Measurements from ENCODE around the gene OPCML.

Gene OPCML

DNA sequence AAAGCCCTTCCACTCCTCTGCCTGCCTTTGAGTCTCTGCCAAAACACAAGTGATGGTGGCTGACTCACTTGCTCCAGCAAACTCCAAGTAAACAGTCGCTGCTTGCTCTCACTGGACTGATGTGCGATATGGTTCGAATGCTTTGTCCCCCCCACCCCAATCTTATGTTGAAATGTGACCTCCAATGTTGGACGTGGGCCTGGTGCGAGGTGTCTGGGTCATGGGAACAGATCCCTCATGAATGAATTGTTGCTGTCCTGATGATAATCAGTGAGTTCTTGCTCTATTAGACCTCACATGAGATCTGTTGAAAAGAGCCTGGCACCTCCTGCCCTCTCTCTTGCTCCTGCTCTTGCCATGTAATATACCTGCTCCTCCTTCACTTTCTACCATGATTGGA is 747.9 kb downstream of the OPCML start:
- no peak for ATAC-seq (ENCODE audit: low read depth)
- H3K27ac ChIP-seq (ENCODE audit: poor library complexity, severe bottlenecking): no peak overlapping the region
- no peaks in the 10 kb centered on the region for H3K4me1 ChIP-seq (ENCODE audit: insufficient read depth, poor library complexity, severe bottlenecking)
- no peak for DNase-seq (ENCODE audit: low spot score)
- no peak overlapping the region for H3K4me3 ChIP-seq (ENCODE audit: severe bottlenecking)
- H3K27me3 ChIP-seq (ENCODE audit: insufficient read depth, poor library complexity, severe bottlenecking): peaks cover 2% of the 10 kb centered on the region
- TF ChIP-seq CTCF (IDR thresholded peaks at IDR 0.05; ENCODE audit: poor library complexity, severe bottlenecking): no peak
- H3K9me3 ChIP-seq (ENCODE audit: severe bottlenecking): no peaks in the 10 kb centered on the region
- no peaks in the 10 kb centered on the region for H3K36me3 ChIP-seq (ENCODE audit: low read depth)

DNA sequence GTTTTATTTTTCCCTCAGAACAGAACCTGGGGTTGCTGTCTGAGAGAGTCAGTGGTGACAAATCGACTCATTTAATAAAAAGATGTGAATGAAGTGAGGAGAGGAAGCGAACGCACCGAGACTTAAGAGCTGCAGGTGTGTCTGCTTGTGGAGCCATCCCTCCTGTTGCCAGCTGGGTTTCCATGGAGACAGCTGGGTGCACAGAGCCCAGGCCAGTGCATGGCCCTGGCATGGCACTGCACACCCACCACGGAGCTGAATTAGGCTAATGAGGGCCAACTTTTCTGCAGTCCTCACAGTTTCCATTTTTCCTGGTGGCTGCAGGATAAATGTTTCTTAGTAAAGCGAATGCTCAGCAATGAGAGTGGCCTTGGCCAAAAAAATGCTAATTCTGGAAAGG is 750.2 kb downstream of the OPCML start:
- Histone ChIP-seq H3K27me3 (ENCODE audit: insufficient read depth, poor library complexity, severe bottlenecking) (no peaks in the 10 kb centered on the region), H3K36me3 (ENCODE audit: low read depth) (no peaks in the 10 kb centered on the region), H3K27ac (ENCODE audit: poor library complexity, severe bottlenecking) (no peak overlapping the region), H3K9me3 (ENCODE audit: severe bottlenecking) (no peaks in the 10 kb centered on the region), H3K4me1 (ENCODE audit: insufficient read depth, poor library complexity, severe bottlenecking) (no peaks in the 10 kb centered on the region), H3K4me3 (ENCODE audit: severe bottlenecking) (no peak overlapping the region)
- no peak for ATAC-seq (ENCODE audit: low read depth)
- DNase-seq (ENCODE audit: low spot score): no peak
- no peak for TF ChIP-seq CTCF (IDR thresholded peaks at IDR 0.05; ENCODE audit: poor library complexity, severe bottlenecking)

DNA sequence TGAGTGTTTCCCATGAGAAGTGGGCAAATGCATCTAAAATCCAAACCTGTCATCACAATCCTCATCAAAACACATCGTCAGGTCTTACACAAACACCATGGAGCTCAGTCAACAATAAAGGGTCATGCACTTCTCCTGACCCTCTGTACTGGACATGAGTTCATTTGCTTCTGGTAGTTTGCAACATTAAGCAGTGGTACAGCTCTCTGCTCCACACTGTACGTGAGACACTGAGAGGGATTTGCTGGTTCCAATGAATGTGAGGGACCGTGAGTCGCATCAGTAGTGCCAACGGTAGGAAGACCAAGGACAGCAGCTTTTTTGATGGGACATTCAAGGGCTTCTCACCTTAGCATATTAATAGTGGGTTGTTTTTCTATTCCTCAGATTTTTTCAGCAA is 752.3 kb downstream of the OPCML start:
- no peaks in the 10 kb centered on the region for H3K4me1 ChIP-seq (ENCODE audit: insufficient read depth, poor library complexity, severe bottlenecking)
- H3K27me3 ChIP-seq (ENCODE audit: insufficient read depth, poor library complexity, severe bottlenecking): no peaks in the 10 kb centered on the region
- H3K36me3 ChIP-seq (ENCODE audit: low read depth): no peaks in the 10 kb centered on the region
- no peak for ATAC-seq (ENCODE audit: low read depth)
- no peak for DNase-seq (ENCODE audit: low spot score)
- no peaks in the 10 kb centered on the region for H3K9me3 ChIP-seq (ENCODE audit: severe bottlenecking)
- no peak overlapping the region for H3K4me3 ChIP-seq (ENCODE audit: severe bottlenecking)
- no peak overlapping the region for H3K27ac ChIP-seq (ENCODE audit: poor library complexity, severe bottlenecking)
- no peak for TF ChIP-seq CTCF (IDR thresholded peaks at IDR 0.05; ENCODE audit: poor library complexity, severe bottlenecking)

- no peak for ATAC-seq (ENCODE audit: low read depth)
- H3K27me3 ChIP-seq (ENCODE audit: insufficient read depth, poor library complexity, severe bottlenecking): no peaks in the 10 kb centered on the region
- no peak overlapping the region for H3K4me3 ChIP-seq (ENCODE audit: severe bottlenecking)
- H3K27ac ChIP-seq (ENCODE audit: poor library complexity, severe bottlenecking): no peak overlapping the region
- no peak for DNase-seq (ENCODE audit: low spot score)
- TF ChIP-seq CTCF (IDR thresholded peaks at IDR 0.05; ENCODE audit: poor library complexity, severe bottlenecking): no peak
- H3K9me3 ChIP-seq (ENCODE audit: severe bottlenecking): no peaks in the 10 kb centered on the region
- no peaks in the 10 kb centered on the region for H3K36me3 ChIP-seq (ENCODE audit: low read depth)
- H3K4me1 ChIP-seq (ENCODE audit: insufficient read depth, poor library complexity, severe bottlenecking): no peaks in the 10 kb centered on the region
Observed at GRCh38 chr11:132779497-132779896, 752.8 kb downstream of the OPCML start.

- DNase-seq (ENCODE audit: low spot score): no peak
- no peak overlapping the region for H3K27ac ChIP-seq (ENCODE audit: poor library complexity, severe bottlenecking)
- no peak overlapping the region for H3K4me3 ChIP-seq (ENCODE audit: severe bottlenecking)
- H3K4me1 ChIP-seq (ENCODE audit: insufficient read depth, poor library complexity, severe bottlenecking): no peaks in the 10 kb centered on the region
- H3K9me3 ChIP-seq (ENCODE audit: severe bottlenecking): no peaks in the 10 kb centered on the region
- no peaks in the 10 kb centered on the region for H3K36me3 ChIP-seq (ENCODE audit: low read depth)
- peaks cover 12% of the 10 kb centered on the region for H3K27me3 ChIP-seq (ENCODE audit: insufficient read depth, poor library complexity, severe bottlenecking)
- no peak for TF ChIP-seq CTCF (IDR thresholded peaks at IDR 0.05; ENCODE audit: poor library complexity, severe bottlenecking)
- no peak for ATAC-seq (ENCODE audit: low read depth)
Observed at GRCh38 chr11:132777067-132777975, 755.0 kb downstream of the OPCML start.
